ENCODE results near the gene RABL6.
"Not testable (repeated sequence)": the region's sequence is repeated elsewhere in the genome, so short reads cannot be mapped to it uniquely, and the experiment has no call there.

RABL6 gene

GRCh38 chr9:136835162-136835931 is 27.6 kb downstream of the RABL6 start:
- TF ChIP-seq, protein P1, sequence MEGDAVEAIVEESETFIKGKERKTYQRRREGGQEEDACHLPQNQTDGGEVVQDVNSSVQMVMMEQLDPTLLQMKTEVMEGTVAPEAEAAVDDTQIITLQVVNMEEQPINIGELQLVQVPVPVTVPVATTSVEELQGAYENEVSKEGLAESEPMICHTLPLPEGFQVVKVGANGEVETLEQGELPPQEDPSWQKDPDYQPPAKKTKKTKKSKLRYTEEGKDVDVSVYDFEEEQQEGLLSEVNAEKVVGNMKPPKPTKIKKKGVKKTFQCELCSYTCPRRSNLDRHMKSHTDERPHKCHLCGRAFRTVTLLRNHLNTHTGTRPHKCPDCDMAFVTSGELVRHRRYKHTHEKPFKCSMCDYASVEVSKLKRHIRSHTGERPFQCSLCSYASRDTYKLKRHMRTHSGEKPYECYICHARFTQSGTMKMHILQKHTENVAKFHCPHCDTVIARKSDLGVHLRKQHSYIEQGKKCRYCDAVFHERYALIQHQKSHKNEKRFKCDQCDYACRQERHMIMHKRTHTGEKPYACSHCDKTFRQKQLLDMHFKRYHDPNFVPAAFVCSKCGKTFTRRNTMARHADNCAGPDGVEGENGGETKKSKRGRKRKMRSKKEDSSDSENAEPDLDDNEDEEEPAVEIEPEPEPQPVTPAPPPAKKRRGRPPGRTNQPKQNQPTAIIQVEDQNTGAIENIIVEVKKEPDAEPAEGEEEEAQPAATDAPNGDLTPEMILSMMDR (IDR thresholded peaks at IDR 0.05; ENCODE audit: low read depth, low read length) = no peak
- H3K4me3 ChIP-seq (replicated peaks in 1 of 2; ENCODE audit: low read depth in 2 of 2, low read length in 2 of 2) = no peak overlapping the region
- no peak for DNase-seq (ENCODE audit: low read depth in 2 of 2)

GRCh38 chr9:136835932-136836904 is 28.5 kb downstream of the RABL6 start:
- no peak overlapping the region for H3K4me3 ChIP-seq (replicated peaks in 1 of 2; ENCODE audit: low read depth in 2 of 2, low read length in 2 of 2)
- no peak for DNase-seq (ENCODE audit: low read depth in 2 of 2)
- TF ChIP-seq, protein P1 (IDR thresholded peaks at IDR 0.05; ENCODE audit: low read depth, low read length) = no peak

- TF ChIP-seq, protein P1 (IDR thresholded peaks at IDR 0.05; ENCODE audit: low read depth, low read length) = no peak
- no peak overlapping the region for H3K4me3 ChIP-seq (replicated peaks in 1 of 2; ENCODE audit: low read depth in 2 of 2, low read length in 2 of 2)
- no peak for DNase-seq (ENCODE audit: low read depth in 2 of 2)
Measured at GRCh38 chr9:136837146-136837855, 29.6 kb downstream of the RABL6 start.

GRCh38 chr9:136837856-136838277 is 30.1 kb downstream of the RABL6 start:
- not testable (repeated sequence) for H3K4me3 ChIP-seq (replicated peaks in 1 of 2; ENCODE audit: low read depth in 2 of 2, low read length in 2 of 2); DNase-seq (ENCODE audit: low read depth in 2 of 2)

DNA sequence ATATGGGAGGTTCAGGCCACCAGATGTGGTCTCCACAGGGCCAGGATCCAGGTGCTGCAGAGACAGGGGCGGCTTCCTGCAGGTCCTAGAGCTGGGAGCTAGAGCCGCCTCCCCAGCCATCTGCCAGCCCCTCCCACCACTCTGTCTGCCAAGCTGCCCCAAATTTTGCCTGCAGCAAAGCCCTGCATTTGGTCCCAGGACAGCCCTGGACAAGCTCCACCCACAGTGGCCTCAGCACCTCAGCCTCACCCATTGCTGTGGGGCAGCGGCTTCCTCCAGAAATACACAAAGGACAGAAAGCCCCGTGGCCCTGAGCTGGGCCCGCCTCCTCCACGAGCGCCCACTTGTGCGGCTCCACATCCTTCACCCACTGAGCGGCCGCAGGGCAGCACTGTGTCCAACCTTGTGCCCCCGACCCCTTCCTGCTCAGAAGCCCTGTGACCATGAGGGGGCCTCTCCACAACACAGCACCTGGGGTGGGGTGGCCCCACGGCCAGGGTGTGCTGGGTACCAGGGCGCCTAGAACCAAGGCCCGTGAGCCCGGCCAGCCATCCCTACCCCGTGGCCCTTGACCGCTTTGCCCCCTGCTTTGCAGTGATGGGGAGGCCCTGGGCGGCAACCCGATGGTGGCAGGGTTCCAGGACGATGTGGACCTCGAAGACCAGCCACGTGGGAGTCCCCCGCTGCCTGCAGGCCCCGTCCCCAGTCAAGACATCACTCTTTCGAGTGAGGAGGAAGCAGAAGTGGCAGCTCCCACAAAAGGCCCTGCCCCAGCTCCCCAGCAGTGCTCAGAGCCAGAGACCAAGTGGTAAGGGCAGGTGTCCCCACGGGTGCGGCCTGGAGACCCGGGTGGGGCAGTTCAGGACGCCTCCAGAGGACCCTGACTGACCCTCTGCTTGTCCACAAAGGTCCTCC is 30.8 kb downstream of the RABL6 start:
- TF ChIP-seq, protein P1 (IDR thresholded peaks at IDR 0.05; ENCODE audit: low read depth, low read length) = no peak
- no peak for DNase-seq (ENCODE audit: low read depth in 2 of 2)
- H3K4me3 ChIP-seq (replicated peaks in 1 of 2; ENCODE audit: low read depth in 2 of 2, low read length in 2 of 2) = no peak overlapping the region

DNA sequence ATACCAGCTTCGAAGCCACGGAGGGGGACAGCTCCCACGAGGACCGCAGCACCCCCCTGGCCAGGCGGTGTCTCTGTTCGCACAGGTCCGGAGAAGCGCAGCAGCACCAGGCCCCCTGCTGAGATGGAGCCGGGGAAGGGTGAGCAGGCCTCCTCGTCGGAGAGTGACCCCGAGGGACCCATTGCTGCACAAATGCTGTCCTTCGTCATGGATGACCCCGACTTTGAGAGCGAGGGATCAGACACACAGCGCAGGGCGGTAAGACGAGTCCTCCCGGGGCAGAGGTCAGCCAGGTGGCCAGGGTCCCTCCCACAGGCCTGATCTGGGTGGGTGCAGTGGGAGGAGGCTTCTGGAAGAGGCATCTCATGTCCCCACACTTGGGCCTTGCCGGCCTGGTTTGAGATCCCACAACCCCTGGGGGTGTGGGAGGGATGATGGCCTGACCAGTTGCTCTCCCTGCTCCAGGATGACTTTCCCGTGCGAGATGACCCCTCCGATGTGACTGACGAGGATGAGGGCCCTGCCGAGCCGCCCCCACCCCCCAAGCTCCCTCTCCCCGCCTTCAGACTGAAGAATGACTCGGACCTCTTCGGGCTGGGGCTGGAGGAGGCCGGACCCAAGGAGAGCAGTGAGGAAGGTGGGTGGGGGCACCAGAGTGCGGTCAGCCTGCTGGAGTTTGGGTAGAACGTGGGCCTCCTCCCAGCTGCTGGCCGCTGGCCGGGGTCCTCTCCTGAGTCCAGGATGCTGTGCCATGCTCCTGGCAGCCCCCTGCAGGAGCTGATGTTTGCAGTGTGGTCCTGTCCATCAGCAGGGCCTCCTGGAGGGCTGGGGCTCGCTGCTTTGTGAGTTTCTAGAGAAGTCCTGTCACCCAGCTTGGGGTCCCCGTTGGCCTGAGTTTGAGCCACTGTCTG is 31.7 kb downstream of the RABL6 start:
- H3K4me3 ChIP-seq (replicated peaks in 1 of 2; ENCODE audit: low read depth in 2 of 2, low read length in 2 of 2) = no peak overlapping the region
- DNase-seq (ENCODE audit: low read depth in 2 of 2) = no peak
- TF ChIP-seq, protein P1 (IDR thresholded peaks at IDR 0.05; ENCODE audit: low read depth, low read length) = no peak

Data from cardiac fibroblast (primary cell).